GM19023 (cell line): ENCODE data around the gene TMEM8B.
"Not testable (repeated sequence)": the region's sequence is repeated elsewhere in the genome, so short reads cannot be mapped to it uniquely, and the experiment has no call there.

Experiments used
- ATAC-seq: cut with Tn5 transposase; IDR thresholded peaks from one replicate; pipeline ENCODE4 v1.9.1; 2021; ENCODE audit warnings: mild to moderate bottlenecking, moderate library complexity; ENCODE audit not compliant: unreplicated experiment

TMEM8B gene

DNA sequence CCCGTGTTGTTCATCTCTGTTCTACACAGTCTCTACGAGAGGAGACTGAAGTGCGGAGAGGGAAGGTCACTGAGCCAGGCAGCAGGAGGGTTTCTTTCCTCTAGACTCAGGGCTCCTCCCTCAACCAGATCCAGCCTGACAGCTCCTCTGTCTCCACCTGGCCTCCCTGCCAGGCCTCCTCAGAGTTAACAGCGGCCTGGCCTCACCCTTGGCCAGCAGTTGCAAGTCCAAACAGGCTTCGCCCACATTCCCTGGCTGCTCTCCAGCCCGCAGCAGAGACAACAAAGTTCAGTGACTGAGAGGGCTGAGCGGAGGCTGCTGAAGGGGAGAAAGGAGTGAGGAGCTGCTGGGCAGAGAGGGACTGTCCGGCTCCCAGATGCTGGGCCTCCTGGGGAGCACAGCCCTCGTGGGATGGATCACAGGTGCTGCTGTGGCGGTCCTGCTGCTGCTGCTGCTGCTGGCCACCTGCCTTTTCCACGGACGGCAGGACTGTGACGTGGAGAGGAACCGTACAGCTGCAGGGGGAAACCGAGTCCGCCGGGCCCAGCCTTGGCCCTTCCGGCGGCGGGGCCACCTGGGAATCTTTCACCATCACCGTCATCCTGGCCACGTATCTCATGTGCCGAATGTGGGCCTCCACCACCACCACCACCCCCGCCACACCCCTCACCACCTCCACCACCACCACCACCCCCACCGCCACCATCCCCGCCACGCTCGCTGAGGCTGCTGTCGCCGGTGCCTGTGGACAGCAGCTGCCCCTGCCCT lies 77.1 kb downstream of the TMEM8B start, which contains the start of gene HRCT1:
TSS of gene HRCT1 (plus strand) at position 291 of the 768 bp plus-strand sequence. CDS start at position 377, 86 bp downstream.
- ATAC-seq: no peak

DNA sequence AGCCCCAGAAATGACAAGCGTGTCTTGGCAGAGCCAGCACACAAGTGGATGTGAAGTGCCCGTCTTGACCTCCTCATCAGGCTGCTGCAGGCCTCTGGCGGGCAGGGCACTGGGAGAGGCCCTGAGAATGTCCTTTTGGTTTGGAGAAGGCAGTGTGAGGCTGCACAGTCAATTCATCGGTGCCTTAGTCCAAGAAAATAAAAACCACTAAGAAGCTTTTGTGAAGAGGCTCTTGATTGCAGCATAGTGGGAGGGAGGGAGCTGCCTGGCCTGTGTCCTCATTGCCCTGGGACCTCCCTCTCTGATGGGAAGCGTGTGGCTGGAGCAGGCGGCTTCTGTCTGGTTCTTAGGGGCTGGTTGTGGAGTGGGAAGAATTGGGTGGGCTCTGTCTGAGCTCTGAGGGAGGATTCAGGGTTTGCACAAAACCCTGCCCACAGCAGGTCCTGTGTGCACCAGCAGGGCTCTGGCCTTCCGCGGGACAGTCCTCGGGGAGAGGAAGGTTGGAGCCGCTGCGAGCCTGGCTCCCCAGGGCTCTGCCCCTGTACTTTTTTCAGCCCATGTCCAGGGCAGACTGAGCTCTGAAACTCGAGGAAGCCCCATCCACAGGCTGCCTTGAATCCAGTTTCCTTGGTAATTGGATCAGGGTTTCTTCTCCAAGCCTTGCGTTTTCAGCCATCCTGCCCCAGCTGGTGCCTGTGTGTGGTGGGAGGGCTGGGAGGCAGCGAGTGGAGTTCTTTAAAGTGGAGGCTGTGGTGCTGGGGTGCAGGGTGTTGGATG lies 78.1 kb downstream of the TMEM8B start:
- no peak for ATAC-seq

DNA sequence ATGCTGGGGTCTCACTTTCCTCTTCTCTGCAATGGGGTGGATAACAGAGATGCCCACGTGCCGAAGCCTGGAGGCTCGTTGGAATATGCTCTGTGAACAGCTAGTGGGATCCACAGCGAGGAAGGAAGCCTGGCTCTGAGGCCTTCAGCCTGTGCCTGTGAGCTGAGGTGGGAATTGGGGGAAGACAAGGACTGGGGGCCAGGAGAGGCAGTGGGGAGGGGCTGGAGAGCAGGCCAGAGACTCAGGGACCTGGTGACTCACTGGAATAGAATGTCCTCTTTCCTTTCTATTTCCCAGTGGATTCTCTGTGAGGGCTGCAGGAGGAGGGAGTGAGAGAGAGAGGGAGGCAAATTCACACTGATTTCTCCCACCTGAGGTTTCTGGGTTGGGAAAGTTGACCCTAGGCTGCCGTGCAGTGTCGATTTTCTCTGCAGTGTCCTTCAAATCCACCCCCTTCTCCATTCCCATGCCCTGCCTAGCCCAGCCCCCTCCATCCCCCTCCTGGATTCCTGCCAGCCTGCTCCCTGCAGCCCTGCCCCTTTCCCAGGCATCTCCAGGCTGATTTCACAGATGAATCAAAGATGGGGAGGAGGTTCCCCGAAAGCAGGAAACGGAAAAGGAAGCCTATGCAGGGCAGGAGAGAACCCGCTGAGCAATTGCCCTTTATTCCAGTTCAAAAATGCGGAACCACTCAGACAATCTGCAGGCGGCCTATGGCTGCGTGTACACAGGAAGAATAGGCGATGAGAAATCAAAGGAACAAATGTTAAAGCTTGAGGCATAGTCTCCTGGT lies 78.9 kb downstream of the TMEM8B start:
- ATAC-seq: no peak

DNA sequence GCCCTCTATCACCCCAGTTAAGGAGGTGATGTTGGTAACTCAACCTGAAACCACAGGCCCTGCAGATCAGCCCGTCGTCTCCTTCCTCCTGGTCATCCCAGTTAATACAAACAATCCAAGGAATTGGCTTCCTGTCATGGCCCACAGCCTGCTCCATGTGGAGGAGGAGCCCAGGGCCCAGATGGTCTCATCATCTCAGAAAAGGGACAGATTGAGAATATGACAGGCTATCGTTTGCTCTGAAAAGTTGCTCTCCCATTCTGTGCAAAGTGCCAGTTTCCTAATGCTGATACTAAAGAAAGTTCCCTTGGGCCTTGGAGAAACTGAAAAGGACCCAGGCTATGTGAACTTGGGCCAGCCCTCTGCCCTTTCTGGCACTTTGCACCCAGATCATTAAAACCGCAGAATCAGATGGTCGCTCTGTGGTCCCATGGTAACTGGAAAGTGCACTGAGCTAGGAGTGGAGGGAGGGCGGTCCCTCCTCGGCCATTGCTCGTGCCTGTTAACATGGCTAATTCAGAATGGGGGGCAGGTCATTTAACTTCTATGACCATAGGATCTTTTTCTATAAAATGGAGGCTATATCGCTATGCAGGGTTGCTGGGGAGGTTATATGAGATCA lies 79.6 kb downstream of the TMEM8B start:
- ATAC-seq: no peak

DNA sequence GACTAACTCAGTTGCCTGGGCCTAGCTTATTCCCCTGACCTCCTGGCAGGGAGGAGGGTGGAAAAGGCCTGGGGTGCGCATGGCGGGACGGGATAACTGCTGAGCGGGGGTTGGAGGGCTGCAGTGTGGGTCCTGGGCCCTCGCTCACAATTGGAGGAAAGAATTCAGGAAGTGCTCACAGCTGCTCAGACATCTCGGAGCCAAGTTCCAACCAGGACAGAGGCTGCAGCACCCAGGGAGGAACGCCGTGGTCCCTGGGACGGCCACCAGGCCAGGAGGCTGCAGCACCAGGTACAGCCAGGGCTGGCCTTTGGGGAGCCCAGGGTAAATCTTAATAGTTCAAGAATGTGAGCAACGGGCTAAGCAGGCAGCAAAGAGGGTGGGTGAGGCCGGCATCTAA lies 80.2 kb downstream of the TMEM8B start, which contains the start of gene SPAAR:
TSS of gene SPAAR (plus strand) at position 217 of the 400 bp plus-strand sequence. CDS start 974 bp downstream, outside the sequence.
- ATAC-seq: no peak

DNA sequence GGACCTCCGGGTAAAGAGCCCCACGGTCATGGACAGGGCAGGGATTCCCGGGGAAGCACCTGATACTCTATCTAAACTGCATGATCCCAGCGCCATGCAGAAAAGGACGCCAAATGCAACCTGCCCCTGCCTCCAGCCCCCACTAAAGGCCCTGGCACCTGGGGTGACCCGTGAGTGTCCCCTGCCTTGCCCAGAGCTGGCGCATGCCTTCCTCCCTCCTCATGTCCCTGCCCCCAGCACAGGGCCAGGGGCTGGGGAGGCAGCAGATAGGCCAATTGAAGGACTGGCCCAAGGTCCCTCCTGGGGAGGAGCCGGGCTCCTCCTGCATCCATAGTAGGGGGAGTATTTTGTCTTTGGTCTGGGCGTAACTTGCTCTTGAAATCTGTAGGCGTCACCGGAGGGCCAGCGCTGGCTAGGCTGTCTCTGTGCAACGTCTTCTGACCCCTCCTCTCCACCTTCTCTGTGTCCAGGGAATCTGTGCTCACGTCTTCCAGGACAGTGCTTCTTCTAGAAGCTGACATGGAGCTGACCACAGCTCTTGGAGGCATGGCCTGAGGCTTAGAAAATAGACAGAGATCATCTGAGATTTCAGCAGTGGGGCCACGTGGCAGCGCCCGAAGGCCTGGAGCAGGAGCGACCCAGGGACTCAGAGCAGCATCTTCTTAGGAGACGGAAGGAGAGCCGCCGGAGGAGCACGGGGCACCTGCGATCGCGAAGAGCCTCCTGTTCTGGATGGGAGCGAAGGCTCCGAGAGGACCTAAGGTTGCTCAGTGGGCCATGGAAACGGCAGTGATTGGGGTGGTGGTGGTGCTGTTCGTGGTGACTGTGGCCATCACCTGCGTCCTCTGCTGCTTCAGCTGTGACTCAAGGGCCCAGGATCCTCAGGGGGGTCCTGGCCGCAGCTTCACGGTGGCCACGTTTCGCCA lies 80.9 kb downstream of the TMEM8B start:
- no peak for ATAC-seq

DNA sequence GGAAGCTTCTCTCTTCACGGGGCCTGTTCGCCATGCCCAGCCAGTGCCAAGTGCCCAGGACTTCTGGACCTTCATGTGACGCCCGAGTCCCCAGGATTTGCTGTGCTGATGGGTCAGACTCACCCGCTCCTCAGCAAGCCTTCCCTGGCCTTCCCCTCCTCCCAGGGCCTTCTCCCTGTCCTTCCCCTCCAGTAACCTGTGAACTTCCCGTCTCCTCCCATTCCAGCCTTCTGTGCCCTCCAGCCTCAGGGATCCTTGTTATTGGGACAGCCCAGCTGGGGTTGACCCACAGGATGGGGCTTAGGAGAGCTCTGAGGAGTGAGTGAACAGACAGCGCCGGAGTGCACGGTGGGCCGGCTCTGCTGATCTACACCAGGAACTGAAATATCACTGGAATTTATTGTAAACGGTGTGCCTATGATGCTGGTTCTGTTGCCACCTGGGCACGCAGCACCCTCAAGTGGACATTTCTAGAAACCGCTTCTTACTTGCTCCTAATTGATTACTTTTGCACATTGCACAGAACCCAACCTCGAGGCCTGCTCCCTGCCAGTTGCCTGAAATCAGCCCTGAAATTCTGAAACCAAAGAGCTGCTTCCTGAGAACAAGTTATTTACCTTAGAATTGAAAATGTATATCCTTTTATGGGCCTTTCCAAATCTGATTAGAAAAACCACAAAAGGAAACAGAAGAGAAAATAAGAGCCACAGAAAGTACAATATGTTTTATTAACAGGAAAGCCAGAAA lies 81.8 kb downstream of the TMEM8B start:
- no peak for ATAC-seq

DNA sequence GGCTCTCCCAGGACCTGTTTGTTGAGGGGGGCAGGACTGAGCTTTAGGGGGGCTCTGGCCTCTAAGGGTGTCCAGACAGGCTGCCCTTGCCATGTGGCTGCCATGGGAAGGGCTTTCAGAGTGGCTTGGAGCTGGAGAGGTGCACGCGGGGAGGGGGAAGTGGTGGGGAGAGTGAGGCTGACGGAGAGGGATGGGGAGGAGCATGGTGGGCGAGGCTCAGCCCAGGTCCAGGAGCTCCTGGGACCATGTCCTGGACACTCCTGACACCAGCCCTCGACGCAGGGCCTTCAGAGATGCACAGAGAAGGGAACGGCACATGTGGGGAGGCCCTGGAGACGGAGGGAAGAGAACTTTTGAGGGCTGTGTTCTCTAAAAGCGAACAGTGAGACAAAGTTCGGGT lies 82.7 kb downstream of the TMEM8B start:
- ATAC-seq: no peak

DNA sequence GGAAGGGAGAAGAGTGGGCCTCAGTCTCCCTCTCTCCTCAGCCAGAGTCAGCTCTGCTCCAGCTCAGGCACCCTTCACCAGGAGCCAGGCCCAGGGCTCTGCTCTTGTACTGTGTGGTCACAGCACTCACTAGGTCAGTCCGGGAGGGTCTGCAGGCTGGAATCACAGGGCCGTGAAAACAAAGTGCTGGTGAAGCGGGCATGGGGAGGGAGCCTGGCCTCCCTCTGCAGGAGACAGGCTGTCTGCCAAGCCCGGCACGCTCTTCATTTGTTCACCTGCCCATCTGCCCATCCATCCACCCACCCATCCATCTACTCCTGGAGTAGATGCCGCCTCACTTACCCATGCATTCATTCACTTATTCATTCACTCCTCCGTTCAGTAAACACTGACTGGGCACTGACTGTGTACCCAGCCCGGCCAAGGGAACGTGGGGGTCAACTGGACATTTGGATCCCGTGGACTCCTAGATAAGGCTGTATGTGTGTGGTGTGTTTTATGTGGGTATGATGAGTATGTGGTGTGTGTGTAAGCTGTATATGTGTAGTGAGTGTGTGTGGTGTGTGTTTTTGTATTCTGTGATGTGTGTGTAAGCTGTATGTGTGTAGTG lies 83.9 kb downstream of the TMEM8B start:
- ATAC-seq: no peak

DNA sequence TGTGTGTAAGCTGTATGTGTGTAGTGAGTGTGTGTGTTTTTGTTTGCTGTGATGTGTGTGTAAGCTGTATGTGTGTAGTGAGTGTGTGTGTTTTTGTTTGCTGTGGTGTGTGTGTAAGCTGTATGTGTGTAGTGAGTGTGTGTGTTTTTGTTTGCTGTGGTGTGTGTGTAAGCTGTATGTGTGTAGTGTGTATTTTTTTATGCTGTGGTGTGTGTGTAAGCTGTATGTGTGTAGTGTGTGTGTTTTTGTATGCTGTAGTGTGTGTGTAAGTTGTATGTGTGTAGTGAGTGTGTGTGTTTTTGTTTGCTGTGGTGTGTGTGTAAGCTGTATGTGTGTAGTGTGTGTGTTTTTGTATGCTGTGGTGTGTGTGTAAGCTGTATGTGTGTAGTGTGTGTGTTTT lies 84.4 kb downstream of the TMEM8B start:
- not testable (repeated sequence) for ATAC-seq

DNA sequence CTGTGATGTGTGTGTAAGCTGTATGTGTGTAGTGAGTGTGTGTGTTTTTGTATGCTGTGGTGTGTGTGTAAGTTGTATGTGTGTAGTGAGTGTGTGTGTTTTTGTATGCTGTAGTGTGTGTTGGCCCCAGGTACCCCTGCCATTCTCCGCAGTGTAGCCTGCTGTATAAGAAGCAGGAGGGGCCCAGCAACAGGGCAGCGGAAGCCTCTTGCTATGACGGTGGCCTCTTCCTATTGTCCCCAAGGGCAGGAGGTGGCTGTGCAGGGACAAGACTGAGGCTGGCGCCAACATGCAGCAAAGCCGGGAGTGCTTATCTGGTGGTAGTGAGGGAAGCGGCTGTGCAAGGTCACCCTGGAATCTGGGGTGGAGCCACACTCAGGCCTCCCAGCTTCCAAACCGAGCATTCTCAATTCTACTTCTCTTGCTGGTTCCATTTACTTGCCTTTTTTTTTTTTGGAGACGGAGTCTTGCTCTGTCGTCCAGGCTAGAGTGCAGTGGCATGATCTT lies 85.3 kb downstream of the TMEM8B start:
- no peak for ATAC-seq
